Activated CD4-positive, alpha-beta T cell treated with anti-CD3 and anti-CD28 coated beads, Interleukin-10, Interleukin-2, amounts not matched to agents 100 ng/mL and 50 ng/mL, durations not matched to agents 16 hours and 8 hours (primary cell): Measurements from ENCODE around the gene SLC13A3.
"Not testable (repeated sequence)": the region's sequence is repeated elsewhere in the genome, so short reads cannot be mapped to it uniquely, and the experiment has no call there.

Experiments
- DNase-seq: peaks from one replicate; pipeline ENCODE4 v3.0.0-alpha.2; 2020

Gene SLC13A3

GRCh38 chr20:46681032-46681854 lies 30.0 kb upstream of the SLC13A3 start:
- DNase-seq = peak; percentile 72

GRCh38 chr20:46680684-46681031 lies 29.4 kb upstream of the SLC13A3 start:
- no peak for DNase-seq

GRCh38 chr20:46678516-46678915 lies 27.3 kb upstream of the SLC13A3 start:
- DNase-seq = no peak

GRCh38 chr20:46677608-46678007 lies 26.3 kb upstream of the SLC13A3 start:
- DNase-seq = no peak

DNA sequence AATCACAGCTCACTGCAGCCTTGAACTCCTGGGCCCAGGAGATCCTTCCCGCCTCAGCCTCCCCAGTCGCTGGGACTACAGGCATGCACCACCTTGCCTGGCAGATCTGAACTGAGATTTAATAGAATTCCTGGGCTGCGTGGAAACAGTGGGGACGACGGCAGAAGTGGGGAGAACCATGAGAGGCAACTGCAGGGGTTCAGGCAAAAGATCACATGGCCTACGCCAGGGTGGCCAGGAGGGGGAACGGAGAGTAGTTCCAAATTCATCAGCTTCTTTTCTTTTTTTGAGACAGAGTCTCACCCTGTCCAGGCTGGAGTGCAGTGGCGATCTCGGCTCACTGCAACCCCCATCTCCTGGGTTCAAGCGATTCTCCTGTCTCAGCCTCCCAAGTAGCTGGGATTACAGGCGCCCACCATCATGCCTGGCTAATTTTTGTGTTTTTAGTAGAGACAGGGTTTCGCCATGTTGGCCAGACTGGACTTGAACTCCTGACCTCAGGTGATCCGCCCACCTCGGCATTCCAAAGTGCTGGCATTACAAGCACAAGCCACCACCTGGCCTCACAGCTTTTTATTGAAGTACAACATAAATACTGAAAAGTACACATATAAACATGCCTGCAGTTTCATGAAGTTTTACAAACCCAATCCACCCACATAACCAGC lies 25.5 kb upstream of the SLC13A3 start:
- DNase-seq = not testable (repeated sequence)

GRCh38 chr20:46674253-46675083 lies 23.2 kb upstream of the SLC13A3 start:
- no peak for DNase-seq

DNA sequence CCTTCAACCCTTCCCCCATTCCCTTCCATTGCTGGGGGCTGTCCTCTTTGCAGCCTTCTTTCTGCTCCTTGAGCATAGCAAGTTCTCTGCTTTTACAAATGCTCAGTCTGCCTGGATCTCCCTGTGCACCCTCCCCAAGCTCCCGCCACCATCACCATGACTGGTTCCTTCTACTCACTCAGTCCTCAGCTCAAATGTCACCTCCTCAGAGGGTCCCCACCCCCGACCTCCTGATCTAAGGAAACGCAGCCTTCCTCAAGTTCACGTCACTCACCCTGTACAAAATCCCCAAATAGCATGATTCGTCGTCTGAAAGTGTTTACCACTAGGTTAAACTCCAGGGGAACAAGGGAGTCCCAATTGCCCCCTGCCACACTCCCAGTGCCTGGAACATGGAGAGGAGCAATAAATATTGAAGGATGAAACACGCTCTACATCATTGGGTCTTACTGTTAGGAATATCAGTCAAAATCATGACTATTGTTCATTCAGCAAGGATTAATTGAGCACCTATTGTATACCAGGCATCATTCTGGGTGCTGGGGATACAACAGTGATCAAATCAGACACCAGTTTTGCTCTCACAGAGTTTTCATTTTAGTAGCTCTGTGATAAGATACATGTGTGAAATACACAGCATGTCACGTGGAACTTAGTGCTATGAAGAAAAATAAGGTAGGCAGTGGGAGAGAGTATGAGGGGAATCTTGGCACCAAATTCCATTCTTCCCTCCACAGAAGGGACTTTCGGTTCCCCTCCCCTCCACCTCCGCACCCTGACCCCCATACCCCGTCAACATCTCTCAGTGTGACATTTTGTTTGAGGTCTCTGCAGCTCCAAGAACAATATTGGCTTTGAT lies 22.4 kb upstream of the SLC13A3 start:
- no peak for DNase-seq

DNA sequence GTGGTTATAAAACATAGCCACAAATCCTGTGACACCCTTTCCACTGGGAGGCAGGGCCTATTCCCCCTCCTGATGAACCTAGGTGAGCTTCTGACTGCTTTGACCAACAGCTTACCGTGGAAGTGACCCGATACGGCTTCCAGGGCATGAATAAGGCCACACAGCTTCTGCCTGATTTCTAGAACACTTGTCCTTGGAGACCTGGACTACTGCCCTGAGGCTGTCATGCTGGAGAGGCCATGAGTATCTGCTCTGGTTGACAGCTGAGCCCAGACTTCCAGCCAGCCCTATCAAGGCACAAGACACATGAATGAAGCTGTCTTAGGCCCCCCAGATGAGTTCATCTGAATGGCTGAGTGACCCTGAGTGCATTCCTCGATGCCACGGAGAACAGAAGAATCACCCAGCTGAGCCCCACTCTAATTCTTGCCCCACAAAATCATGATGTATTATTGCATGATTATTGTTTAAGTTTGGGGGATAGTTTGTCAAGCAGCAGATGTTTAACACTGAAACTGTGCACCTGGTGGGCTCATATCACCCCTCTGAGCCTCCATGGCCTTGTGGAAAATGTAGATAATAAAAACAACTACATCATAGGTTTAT lies 21.4 kb upstream of the SLC13A3 start:
- no peak for DNase-seq

GRCh38 chr20:46671866-46672542 lies 20.7 kb upstream of the SLC13A3 start:
- DNase-seq = no peak

DNA sequence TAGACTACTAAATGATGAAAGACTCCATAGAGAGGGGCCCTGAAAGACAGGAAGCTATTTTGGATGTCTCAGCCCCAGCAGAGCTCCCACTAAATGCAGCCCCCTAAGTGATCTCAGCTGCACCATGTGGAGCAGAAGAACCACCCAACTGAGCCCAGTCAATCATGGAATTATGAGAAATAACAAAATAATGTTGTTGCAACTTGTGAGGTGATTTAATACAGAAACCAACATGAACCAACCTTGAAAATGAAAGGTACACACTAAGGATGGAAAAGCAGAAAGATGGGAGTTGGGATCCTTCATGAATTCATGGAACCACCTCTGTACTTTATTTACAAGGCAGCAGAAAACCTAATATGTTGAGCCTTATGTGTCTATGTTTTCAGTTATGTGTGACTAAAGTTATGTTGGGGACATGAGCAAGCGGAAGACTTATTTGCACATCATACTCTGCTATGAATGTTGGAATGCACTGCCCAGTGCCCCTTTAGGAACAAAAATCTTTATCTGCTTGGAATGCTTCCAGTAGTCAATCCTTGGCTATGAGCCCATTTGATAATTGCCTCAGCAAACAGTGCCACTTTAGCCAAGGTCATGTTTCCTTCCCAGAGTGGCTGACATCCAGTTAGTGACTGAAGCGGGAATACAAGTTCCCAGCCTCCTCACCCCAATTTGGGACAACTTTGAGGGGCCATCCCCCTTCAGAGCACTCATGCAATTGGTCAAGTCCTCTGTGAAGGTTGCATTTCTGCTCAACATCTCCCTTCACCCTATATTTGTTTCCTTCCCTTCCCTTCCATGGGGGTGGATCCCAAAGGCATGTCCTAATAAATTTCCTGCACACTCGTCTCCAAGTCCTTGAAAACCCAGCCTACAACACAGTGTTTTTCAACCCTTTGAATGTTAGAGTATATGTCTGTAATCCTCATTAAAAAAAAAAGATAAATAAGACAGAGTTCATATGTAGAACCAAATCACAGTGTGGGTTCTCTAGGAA lies 19.6 kb upstream of the SLC13A3 start:
- DNase-seq = no peak

GRCh38 chr20:46670228-46670584 lies 18.9 kb upstream of the SLC13A3 start:
- DNase-seq = no peak

DNA sequence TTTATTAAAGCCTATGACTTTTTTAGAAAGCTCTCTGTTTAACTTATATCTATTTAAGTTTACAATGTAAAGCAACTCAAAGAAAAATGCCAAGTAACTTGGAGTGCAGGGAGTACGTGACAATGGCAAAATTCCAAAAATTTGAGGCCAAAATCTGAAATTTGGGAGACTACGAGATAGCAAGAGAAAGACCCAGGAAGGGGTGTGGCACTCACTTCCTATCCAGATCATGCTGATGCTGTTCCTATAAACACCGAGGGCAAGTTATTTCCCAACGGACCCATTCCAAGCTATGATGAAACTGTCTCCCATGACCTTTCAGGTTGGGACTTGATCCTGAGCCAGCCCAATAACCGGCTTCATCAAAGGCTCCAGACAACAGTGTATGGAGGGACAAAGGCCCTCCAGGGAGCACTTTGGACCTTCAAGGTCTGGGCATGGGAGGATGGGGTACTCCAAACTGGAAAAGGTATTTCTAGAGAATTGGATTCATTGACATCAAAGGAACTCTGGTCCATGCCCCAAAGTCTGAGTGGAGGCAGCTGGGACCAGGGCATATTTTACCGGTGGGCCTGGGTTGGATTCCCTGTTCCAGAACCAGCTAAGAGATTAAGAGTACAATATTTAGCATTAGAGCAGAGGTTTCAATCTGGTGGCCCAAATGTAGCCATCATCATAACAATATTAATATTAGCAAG lies 15.7 kb upstream of the SLC13A3 start:
- DNase-seq = no peak

GRCh38 chr20:46666306-46666705 lies 15.0 kb upstream of the SLC13A3 start:
- no peak for DNase-seq

- DNase-seq = no peak
Observed at GRCh38 chr20:46665602-46666001, 14.3 kb upstream of the SLC13A3 start.

GRCh38 chr20:46663531-46663930 lies 12.3 kb upstream of the SLC13A3 start:
- DNase-seq = no peak

- DNase-seq = no peak
Observed at GRCh38 chr20:46661659-46662058, 10.4 kb upstream of the SLC13A3 start.

DNA sequence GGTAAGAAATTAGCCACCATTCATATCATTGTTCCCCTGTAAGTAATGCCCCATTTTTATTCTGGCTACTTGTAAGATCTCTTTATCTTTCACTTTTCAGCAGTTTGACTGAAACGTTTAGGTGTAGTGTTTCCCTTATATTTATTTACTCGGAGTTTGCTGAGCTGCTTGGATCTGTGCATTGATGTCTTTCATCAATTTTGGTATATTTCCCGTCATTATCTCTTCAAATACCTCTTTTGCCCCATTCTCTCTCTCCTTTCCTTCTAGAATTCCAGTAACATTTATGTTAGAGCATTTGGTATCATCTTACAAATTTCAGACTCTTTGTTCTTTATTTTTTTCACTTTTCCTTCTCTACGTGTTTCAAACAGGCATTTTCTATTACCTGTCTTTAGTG lies 9.2 kb upstream of the SLC13A3 start:
- no peak for DNase-seq

DNA sequence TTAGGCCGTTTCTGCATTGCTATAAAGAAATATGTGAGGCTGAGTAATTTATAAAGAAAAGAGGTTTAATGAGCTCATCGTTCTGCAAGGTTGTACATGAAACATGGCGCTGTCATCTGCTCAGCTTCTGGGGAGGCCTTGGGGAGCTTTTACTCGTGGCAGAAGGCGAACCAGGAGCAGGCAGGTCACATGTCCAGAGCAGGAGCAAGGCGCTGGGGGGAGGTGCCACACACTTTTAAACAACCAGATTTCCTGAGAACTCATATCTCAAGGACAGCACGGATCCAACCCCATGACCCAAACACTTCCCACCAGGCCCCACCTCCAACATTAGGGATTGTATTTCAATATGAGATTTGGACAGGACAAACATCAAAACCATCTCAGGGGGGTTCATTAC lies 6.4 kb upstream of the SLC13A3 start:
- DNase-seq = no peak

DNA sequence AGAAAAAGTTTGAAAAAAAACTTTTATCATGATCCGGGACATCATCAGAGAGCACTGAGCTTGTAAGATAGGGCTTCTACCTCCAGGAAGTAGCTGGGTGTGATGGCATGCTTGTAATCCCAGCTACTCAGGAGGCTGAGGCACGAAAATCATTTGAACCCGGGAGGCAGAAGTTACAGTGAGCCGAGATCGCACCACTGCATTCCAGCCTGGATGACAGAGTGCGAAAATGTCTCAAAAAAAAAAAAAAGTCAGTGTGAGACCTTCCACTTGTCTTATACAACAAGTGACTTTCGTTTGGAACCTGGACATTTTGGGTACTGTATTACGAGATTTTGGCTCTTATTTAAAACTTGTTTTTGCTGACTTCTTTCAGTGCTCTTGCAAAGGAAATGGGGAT lies 5.9 kb upstream of the SLC13A3 start:
- no peak for DNase-seq

DNA sequence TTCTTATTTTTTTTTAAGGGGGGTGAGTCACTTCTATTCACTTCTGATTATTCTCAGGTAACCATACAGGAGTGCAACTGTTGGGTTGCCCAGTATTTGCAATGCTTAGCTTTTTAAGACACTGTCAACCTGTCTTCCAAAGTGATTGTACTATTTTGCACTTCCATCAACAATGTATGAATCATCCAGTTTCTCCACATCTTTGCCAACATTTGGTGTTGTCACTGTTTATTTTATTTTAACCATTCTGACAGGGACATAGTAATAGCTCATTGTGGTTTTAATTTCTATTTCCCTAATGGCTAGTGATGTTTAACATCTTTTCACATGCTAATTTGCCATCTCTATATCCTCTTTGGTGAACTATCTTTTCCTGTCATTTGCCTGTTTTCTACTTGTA lies 1.4 kb upstream of the SLC13A3 start:
- DNase-seq = no peak
